NCI-H748 (cell line): Measurements from ENCODE around the gene CCDC88B.

Experiments
- DNase-seq: peaks from one replicate; lab custom pipeline; 2025; ENCODE audit not compliant: unreplicated experiment; lab: John Stamatoyannopoulos, UW

Gene CCDC88B

DNA sequence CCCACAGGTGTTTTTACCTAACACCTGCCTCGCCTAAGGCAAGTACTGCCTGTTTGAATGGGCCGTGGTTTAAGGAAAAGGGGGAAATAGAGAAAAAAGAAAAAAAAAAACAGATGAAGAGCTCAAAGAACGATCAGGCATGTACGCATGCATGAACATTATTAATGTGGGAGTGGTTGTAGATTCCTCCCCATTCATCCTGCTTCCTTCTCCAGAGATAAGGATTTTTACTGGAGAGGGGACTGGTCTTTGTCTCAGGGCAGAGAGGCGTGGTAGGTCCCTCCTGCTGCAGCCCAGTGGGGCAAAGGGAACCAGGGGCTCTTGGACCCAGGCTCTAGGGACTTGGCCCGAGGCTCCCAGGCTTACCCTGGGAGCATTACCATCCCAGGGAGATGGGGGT is 42.0 kb downstream of the CCDC88B start:
- no peak for DNase-seq

- no peak for DNase-seq
Measured at GRCh38 chr11:64382586-64382985, 42.6 kb downstream of the CCDC88B start.

- no peak for DNase-seq
Measured at GRCh38 chr11:64383580-64383979, 43.6 kb downstream of the CCDC88B start.

DNA sequence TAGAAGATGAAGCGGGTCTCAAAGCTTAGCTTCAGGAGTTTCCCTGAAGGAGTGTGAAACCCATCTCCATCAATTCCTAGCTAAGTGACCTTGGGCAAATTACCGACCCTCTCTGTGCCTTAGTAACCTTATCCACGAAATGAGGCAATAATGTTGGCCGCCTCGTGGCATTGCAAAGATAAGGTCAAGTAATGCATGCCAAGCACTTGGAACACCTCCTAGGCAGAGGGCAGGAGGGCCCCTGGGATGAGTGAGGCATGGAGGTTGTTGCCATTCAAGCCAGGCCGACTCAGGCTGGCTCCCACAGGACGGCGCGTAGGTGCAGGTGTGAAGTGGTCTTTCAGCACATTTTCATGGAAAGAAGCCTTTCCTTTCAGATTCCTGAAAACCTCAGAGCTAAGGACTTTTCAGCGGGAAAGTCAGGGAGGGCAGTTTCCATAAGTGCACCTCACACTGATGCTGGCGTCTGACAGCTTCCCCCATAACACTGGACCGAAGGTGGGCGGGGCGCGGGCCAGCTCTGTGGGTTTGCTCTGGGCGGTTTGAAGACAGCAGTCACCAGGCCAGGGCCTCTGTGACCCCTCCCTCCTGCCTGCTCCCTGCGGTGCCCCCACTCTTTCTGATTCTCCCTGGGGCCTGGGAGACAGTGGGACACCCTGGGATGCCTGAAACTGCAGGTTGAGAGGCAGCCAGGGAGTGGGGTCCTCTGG is 44.2 kb downstream of the CCDC88B start:
- no peak for DNase-seq

GRCh38 chr11:64384981-64385944 is 45.3 kb downstream of the CCDC88B start:
- no peak for DNase-seq

DNA sequence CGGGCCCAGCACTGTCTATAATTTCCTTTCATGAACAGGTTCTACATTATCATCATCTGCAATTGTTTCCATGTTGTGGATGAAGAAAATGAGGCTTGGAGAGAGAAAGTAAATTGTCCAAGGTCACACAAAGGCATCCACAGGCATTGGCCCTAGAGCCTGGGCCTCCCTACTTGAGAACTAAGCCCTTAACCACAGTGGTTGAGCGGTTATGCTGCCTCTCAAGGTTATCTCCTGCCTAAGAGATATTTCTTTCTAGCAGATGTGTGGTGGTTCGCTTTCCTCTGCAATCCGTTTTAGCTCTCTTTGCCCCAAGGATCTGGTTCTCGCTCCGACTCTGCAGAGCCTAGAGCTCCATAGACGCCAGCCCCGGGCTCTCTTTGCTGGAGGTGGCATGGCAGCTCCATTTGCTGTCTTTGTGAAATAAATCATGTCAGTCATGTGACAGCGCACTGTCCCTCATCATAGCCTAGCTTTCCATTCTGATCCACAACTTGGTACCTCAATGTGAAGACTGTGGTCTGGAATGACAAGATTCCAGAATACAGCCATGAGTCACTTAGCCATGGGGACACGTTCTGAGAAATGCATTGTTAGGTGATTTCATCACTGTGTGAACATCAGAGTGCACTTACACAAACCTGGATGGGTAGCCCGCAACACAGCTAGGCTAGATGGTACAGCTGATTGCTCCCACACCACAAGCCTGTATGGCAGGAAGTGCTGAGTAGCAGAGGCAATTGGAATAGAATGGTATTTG is 46.1 kb downstream of the CCDC88B start:
- no peak for DNase-seq

DNA sequence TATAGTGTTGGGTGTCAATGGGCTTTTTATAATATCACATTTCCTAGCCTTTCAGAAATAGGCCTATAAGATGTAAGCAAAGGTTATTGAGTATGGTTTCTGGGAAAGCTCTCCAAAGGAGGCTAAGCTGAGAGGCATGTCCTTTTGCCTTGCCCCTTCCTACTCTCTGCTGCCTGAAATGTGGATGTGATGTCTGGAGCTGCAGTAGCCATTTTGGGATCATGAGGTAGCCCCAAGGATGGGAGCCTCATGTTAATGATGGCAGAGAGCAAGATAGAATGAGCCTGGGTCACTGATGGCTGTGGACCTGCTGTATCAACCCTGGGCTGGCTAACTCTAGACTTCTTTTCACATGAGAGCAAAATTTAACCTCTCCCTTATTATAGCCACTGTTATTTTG is 47.9 kb downstream of the CCDC88B start:
- no peak for DNase-seq

DNA sequence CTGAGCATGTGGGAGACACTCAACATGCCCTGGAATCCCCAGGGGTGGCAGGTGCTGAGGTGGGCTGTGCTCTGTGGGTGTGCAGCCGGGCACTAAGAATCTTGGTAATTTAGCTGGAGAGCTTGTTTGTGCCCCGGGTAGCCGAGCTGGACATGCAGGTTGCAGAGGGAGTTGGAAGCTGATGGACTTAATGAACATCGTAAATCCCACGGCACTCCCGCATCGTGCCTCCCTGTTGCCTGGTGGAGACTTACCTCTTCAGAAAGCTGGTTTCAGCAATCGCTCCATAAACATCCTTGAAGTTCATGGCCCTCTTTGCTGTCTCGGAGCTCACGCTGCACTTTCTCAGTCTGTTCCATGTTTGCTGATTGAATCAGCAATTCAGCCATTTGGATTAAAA is 48.9 kb downstream of the CCDC88B start:
- DNase-seq = no peak

DNA sequence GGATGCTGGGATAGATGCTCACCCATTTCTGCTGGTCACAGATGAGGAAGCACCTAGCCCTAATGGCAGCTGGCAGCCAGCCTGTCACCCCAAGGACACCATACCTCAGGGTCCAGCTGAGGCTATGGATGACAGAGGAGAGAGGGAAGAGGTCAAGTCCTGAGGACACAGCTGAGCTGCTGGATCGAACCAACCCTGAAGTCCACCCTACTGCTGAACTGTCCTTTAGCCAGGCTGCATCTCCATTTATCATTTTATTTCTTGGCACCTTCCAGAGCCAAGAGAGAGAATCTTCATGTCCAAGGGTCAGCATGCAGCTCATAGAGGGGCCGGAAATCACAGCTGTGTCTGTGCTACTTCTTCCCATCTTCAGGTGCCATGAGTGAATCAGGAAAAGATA is 49.8 kb downstream of the CCDC88B start:
- DNase-seq = no peak

- no peak for DNase-seq
Measured at GRCh38 chr11:64390558-64390957, 50.6 kb downstream of the CCDC88B start.

GRCh38 chr11:64391839-64392238 is 51.8 kb downstream of the CCDC88B start:
- DNase-seq = no peak

DNA sequence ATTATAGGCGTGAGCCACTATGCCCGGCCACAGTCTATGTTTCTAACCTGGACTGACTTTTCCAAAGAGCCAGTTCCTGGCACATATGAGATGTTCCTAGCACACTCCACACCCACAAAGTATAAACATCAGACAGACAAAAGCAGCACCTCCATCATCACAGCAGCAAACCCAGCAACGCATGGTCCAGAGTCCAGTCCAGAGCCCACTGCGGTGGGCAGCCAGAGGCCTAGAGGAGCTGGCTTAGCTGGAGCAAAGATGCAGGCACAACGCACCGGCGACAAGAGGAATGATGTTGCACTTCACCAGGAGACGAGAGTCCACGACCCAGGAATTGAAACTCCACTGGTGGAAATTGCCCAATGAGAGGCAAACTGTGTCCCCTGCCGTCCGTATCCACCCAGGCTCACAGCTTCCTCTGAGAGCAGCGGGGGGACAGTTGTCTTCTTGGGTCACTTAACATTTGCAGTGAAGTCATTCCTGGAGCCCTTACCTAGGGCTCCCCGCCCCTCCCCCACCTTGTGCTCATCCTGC is 55.6 kb downstream of the CCDC88B start:
- DNase-seq = no peak

GRCh38 chr11:64396079-64396591 is 56.1 kb downstream of the CCDC88B start:
- no peak for DNase-seq

- no peak for DNase-seq
Measured at GRCh38 chr11:64400102-64400501, 60.1 kb downstream of the CCDC88B start.

DNA sequence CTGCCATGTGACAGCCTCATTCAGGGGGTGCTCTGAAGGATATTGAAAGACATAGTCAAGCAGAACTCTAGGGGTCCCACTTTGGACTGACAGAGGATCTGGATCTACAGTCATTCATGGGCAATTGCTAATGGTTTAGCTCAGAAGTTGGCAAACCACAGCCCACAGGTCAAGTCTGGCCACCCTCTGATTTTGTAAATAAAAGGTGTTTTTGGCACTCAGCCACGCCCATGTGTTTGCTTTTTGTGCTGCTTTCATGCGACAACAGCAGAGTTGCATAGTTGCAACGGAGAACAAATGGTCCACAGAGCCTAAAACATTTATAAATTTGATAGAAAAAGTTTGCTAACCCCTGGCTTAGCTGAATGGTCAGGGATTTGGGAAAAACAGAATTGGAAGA is 60.7 kb downstream of the CCDC88B start:
- peak; percentile 52 for DNase-seq

DNA sequence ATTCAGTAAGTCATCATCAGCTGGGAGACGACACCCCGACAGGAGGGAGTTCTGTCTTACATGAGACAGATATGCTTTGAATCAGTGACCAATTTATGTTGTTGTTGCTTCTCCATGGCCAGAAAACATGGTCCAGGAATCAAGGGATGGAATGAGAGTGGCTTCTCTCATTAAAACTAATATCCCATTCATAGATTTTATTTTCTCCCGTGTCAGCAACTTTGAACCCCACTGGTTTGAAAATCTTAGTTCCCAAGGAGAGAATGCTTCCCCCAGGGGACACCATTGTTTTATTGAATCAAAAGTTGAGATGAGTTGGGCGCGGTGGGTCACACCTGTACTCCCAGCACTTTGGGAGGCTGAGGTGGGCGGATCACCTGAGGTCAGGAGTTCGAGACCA is 61.8 kb downstream of the CCDC88B start:
- DNase-seq = no peak

DNA sequence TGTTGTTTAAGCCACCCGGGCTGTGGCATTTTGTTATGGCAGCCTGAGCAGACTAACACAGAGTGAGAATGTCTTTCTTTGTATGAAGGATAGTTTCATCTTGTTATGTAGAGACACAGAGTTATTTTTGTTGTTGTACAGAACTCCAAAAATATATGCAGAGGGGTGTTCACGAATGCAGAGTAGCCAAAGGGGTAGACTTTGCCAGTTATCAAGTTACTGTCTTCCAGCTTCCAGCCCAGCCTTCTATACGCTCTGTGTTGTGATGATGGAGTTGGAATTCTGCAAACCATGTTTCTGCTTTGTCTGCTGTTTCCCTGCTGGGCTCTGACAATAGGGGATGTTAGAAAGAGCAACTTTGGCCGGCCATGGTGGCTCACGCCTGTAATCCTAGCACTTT is 63.1 kb downstream of the CCDC88B start:
- no peak for DNase-seq

- no peak for DNase-seq
Measured at GRCh38 chr11:64406221-64406946, 66.4 kb downstream of the CCDC88B start.
